Left kidney (tissue), 2 donors: ENCODE data around the gene GMNN. TPM values are rescaled to one million over a fixed set of nuclear protein-coding genes. Genes with fewer than 3 reads are reported as not detected.

Source experiments
- DNase-seq: peaks from one replicate; pipeline ENCODE4 v3.0.0-alpha.2; 2013
- polyA plus RNA-seq: library from polyadenylated mRNA; unstranded; fragments of 120-200 nt; gene quantifications from one replicate; pipeline ENCODE4 v1.2.1, GENCODE V29; 2013; ENCODE audit not compliant: insufficient read length

Gene GMNN
- polyA plus RNA-seq, 1 donor, result 68.1 TPM

- no peak for DNase-seq
These were observed 24.8 kb downstream of the GMNN start for GRCh38 chr6:24799541-24799915.

GRCh38 chr6:24802271-24803059 lies 27.7 kb downstream of the GMNN start:
- no peak for DNase-seq

- no peak for DNase-seq
These were observed 32.8 kb downstream of the GMNN start for GRCh38 chr6:24807584-24807983.

GRCh38 chr6:24809728-24810127 lies 35.0 kb downstream of the GMNN start:
- DNase-seq, result no peak

GRCh38 chr6:24818346-24818745 lies 43.6 kb downstream of the GMNN start:
- DNase-seq, result no peak

GRCh38 chr6:24821860-24822444 lies 47.2 kb downstream of the GMNN start:
- DNase-seq, result no peak

- DNase-seq, result no peak
These were observed 48.0 kb downstream of the GMNN start for GRCh38 chr6:24822696-24823095.

- no peak for DNase-seq
These were observed 48.4 kb downstream of the GMNN start for GRCh38 chr6:24823185-24823584.

- no peak for DNase-seq
These were observed 49.6 kb downstream of the GMNN start for GRCh38 chr6:24824142-24824938.

GRCh38 chr6:24825130-24825630 lies 50.4 kb downstream of the GMNN start:
- no peak for DNase-seq

GRCh38 chr6:24827162-24827561 lies 52.4 kb downstream of the GMNN start:
- DNase-seq, result no peak

- DNase-seq, result no peak
These were observed 53.2 kb downstream of the GMNN start for GRCh38 chr6:24827970-24828369.

GRCh38 chr6:24829657-24830056 lies 54.9 kb downstream of the GMNN start:
- no peak for DNase-seq

- DNase-seq, result no peak
These were observed 57.3 kb downstream of the GMNN start for GRCh38 chr6:24831771-24832716.

- no peak for DNase-seq
These were observed 58.1 kb downstream of the GMNN start for GRCh38 chr6:24832794-24833193.

- DNase-seq, result no peak
These were observed 59.1 kb downstream of the GMNN start for GRCh38 chr6:24833711-24834386.

Other genes with a start within 250 kb of the GMNN start
- 0.48 TPM for gene KIAA0319, start 128.7 kb upstream of the GMNN start, polyA plus RNA-seq
- 68.8 TPM for gene TDP2, start 108.0 kb upstream of the GMNN start, polyA plus RNA-seq
- 36.7 TPM for gene ACOT13, start 107.9 kb upstream of the GMNN start, polyA plus RNA-seq
- gene C6orf62, start 55.8 kb upstream of the GMNN start, polyA plus RNA-seq, result 146 TPM
- gene ARMH2, start 24.0 kb downstream of the GMNN start, polyA plus RNA-seq, result not detected
- 8.8 TPM for gene RIPOR2, start 161.0 kb downstream of the GMNN start, polyA plus RNA-seq